Activated naive CD4-positive, alpha-beta T cell treated with Interleukin-2 at 50 U/mL for 16 hours (primary cell): ENCODE data around the gene COX6B1.
"Not testable (repeated sequence)": the region's sequence is repeated elsewhere in the genome, so short reads cannot be mapped to it uniquely, and the experiment has no call there.

ENCODE experiments used
- DNase-seq: peaks from one replicate; pipeline ENCODE4 v3.0.0-alpha.2; 2020

The COX6B1 gene

DNA sequence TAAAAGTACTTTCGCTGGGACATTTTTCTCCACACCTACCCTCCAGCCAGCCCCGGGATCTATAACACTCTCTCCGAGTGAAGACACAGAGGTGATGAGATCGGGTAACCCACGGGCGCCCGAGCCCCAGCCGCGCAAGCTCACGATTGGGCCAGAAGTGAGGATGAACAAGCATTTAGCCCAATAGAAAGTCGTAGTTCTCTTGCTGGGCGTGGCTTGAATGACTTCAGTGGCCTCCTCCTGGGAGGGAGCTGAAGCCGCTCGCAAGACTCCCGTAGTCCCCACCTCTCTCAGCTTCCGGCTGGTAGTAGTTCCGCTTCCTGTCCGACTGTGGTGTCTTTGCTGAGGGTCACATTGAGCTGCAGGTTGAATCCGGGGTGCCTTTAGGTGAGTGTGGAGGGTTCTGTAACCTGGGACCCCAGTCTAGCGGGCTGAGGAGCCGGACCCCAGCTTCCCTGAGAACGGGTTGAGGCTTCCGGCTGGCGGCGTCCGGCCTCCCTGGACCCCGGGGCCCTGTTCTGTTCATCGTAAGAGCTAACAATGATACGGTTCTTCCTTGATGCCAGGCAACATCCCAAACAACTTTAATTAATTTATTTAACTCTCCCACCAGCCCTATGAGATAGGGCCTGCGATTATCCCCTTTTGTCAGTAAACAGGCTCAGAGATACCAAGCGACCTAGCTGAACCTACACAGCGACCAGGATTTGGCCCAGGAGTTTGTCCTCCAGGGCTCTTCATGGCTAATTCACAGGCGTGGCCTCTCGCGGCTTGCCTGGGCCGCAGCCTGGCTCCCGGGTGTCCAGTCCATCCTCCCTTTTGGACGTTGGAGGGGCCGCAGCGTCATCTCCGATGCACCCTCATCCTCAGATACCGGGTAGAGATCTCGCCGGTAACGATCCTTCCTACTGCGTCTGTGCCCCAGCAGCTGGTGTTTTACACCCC, at the start of gene COX6B1:
COX6B1 (plus strand) TSS at position 307 of the 945 bp plus-strand sequence. CDS start 2,921 bp downstream, outside the sequence.
- DNase-seq: peak; percentile 93

- DNase-seq: no peak
These were observed 46.2 kb upstream of the COX6B1 start for GRCh38 chr19:35601971-35602370.

GRCh38 chr19:35604436-35604835, 43.7 kb upstream of the COX6B1 start:
- DNase-seq: not testable (repeated sequence)

- not testable (repeated sequence) for DNase-seq
These were observed 41.0 kb upstream of the COX6B1 start for GRCh38 chr19:35607170-35607569.

- no peak for DNase-seq
These were observed 40.5 kb upstream of the COX6B1 start for GRCh38 chr19:35607661-35608060.

DNA sequence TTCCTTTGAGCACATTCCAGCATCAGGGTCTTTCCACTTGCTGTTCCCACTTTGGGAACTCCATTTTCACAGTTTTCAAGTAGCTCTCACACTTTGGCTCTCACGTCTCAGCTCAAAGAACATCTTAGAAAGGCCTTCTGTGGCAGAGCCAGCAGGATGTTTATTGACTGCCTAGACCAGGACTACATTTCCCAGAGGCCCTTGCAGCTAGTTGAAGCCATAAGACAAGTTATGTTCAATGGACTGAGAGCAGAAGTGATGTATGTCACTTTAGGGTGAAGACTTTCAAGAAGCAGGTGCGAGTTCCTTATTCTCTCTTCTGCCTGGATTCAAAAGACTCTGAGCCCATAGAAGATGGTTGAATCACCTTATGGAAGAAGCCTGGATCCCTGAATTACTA, 39.9 kb upstream of the COX6B1 start:
- DNase-seq: no peak

DNA sequence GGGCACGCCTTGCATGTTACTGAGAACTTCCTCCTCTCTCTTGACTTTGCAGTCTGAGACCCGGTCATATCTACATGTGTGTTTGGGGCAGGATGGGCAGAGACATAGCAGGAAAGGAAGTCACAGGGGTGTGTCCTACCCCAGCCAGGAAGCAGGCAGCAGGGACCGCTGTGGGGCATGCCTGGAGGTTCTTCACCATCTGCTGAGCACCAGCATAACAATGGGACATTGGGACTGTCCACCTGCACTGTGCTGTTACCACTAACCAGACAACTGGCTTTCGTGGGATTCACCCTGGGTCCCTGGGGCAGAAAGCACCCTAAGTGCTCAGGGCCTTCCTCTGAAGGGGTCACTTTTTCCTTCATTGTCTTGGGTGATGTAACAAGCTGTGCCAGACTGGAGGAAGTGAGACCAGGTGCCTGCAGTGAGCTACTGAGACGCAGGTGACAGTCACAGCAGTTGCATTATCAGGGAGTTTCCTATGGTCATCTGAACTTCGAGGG, 38.2 kb upstream of the COX6B1 start:
- peak; percentile 11 for DNase-seq

- DNase-seq: no peak
These were observed 35.9 kb upstream of the COX6B1 start for GRCh38 chr19:35612224-35612558.

- peak; percentile 96 for DNase-seq
These were observed 35.4 kb upstream of the COX6B1 start, which contains the start of gene HAUS5 for GRCh38 chr19:35612559-35613321. TSS of gene HAUS5 (plus strand) at chr19:35612735. CDS start at chr19:35612795, 60 bp downstream.

DNA sequence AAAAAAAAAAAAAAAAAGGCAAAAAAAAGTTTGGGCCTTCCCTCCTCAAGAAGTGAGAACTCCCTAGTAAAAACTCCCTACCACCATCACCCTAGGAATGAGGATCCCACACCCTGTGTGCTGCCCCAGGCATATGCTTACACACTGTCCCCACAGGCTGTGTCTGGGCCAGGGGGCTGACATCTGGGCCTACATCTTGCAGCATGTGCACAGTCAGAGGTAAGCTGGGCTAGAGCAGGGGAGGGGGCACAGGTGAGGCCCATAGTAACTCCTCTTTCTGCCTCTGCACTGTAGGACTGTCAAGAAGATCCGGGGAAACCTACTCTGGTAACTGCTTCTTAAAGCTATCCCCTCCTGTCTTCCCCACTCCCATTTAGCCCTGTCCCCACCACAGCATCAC, 34.5 kb upstream of the COX6B1 start:
- no peak for DNase-seq

GRCh38 chr19:35615036-35615435, 33.1 kb upstream of the COX6B1 start:
- DNase-seq: no peak

- DNase-seq: no peak
These were observed 29.3 kb upstream of the COX6B1 start for GRCh38 chr19:35618857-35619256.

DNA sequence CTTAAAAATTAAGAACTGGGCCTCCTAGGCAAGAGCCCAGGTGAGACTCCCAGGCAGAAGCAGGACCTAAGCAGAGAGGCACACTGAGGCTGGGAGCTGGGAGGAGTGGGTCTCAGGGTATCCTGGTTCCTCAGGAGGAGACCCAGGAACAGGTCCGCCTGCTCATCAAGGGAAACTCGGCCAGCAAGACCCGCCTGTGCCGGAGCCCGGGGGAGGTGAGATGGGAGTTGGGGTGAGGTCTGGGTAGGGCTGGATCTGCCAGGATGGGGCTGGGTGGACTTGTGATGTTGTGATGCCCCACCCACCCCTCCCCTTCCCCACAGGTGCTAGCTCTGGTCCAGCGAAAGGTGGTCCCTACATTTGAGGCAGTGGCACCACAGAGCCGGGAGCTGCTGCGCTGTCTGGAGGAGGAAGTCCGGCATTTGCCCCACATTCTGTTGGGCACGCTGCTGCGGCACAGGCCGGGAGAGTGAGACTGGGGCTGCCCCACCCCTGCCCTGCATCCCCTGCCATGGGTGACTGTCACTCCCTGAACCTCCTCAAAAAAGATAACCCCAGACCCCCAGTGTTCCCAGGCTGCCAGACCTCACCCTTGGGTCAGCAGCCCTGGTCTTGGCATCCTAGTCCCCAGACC, 28.7 kb upstream of the COX6B1 start:
- DNase-seq: no peak

DNA sequence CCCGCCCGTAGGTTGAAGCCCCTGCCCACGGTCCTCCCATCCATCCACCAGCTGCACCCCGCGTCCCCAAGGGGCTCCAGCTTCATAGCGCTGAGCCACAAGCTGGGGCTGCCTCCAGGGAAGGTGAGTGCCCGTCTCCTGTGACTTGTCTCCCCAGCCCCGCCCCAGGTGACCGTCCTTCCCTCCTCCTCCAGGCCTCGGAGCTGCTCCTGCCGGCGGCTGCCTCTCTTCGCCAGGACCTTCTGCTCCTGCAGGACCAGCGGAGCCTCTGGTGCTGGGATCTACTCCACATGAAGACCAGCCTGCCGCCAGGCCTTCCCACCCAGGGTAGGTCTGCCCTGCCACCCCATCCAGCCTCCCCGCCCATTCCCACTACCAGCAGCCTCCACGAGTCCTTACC, 28.1 kb upstream of the COX6B1 start:
- DNase-seq: no peak

- no peak for DNase-seq
These were observed 26.4 kb upstream of the COX6B1 start for GRCh38 chr19:35621708-35622107.

DNA sequence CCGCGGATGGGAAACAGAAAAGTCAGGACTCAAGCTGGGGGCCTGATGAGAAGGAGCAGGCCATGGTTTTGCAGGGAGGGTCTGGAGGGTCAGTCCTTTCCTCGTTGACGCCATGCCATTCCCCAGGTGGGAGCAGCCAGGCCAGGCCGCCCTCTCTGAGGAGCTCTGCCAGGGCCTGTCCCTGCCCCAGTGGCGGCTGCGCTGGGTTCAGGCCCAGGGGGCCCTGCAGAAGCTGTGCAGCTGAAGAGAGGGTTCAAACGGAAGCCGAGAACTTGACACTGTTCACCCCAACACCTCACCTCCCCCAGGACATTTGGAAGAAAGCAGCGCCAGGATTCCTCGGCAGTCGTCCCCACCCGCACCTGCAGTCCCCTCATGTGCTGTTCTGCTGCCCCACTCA, 25.4 kb upstream of the COX6B1 start:
- no peak for DNase-seq

GRCh38 chr19:35623327-35624010, 24.7 kb upstream of the COX6B1 start:
- no peak for DNase-seq

GRCh38 chr19:35628264-35628564, 19.9 kb upstream of the COX6B1 start:
- no peak for DNase-seq

DNA sequence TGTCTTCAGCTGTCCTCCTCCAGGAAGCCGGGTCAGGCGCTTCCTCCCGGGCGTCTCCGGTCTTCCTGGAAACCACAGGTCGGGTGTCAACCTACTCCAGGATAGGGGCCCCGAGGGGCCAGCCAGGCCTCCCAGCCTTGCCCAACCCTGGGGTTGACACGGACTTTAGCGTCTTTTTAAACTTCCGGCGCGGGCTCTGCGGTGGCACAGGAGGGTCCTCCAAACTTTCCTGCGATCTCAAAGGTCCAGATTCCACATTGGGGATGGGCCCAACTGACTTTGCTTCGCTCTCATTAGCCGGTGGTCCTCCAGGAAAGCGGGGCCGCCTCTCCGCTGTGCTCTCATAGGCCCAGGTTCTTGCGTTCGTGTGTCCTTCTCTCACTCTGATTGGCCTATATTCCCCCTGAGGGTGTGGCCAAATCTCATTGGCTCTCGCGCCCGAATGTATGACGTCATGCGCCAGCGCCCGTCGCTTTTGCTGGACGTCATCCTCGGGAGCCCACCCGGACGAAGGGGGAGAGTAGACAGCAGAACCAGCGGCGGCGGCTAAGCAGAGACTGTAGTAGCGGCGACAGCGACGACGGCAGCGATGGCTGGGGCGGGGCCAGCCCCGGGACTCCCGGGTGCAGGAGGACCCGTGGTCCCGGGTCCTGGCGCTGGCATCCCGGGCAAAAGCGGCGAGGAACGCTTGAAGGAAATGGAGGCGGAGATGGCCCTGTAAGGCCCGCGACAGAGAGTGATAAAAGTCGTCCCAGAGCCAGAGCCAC, 19.4 kb upstream of the COX6B1 start, which contains the start of gene RBM42:
RBM42 (plus strand) TSS at position 472 of the 767 bp plus-strand sequence; CDS start at position 590, 118 bp downstream.
- DNase-seq: peak; percentile 97

GRCh38 chr19:35629332-35629633, 18.8 kb upstream of the COX6B1 start:
- DNase-seq: no peak

GRCh38 chr19:35633727-35634440, 14.2 kb upstream of the COX6B1 start:
- DNase-seq: no peak
